K562 (cell line): ENCODE results near the gene DNAI1. TPM values are rescaled to one million over a fixed set of nuclear protein-coding genes. Genes with fewer than 3 reads are reported as not detected.

Source experiments
- ATAC-seq: fragments of 200-7000 bp; cut with Tn5 transposase; 3 replicates; pipeline ENCODE4 v1.9.1; 2020; ENCODE audit warnings: moderate library complexity
- BruUV-seq: library from RNA; stranded (reverse); fragments of 400-500 nt; replicated peaks from 2 replicates; lab custom pipeline; 2021; lab: Mats Ljungman, UMichigan
- CTCF ChIA-PET: fragments of 300-600 bp; formaldehyde crosslinking; extraction: SDS; loops from one replicate; lab custom pipeline; 2021; ENCODE audit warnings: low intra/inter-chr PET ratio; lab: Yijun Ruan, JAX
- POLR2A ChIA-PET: fragments of 300-600, 350-650 bp; sonication (Branson Sonifier 250); formaldehyde crosslinking; extraction: SDS; loops from one replicate; lab custom pipeline; 2021; ENCODE audit warnings: antibody characterized with exemption, inconsistent platforms; lab: Yijun Ruan, JAX
- DNase-seq, 4 experiments: peaks; one replicate each; pipeline versions ENCODE4 v3.0.0 to v3.0.0-alpha.2; 2011 to 2018; ENCODE audit warnings: low spot score in 3 of 4, mixed read lengths in 3 of 4; ENCODE audit errors: extremely low read depth in 1 of 4
- FAIRE-seq: peaks from 2 replicates; lab custom pipeline; 2011; peaks lifted over from hg19 to GRCh38; lab: Jason Lieb, UNC
- H2AFZ ChIP-seq: 2 replicates; pipeline ENCODE4 v1.6.0; 2011; ENCODE audit warnings: low read depth, low read length, control low read depth, inconsistent platforms
- H3K27ac ChIP-seq: fragments of 200-600 bp; 3 replicates; pipeline ENCODE4 v1.8.0; 2011; ENCODE audit warnings: low read depth, mild to moderate bottlenecking, control low read depth, inconsistent platforms, low read length, moderate library complexity, mixed read lengths; ENCODE audit errors: extremely low read depth
- H3K27me3 ChIP-seq, 2 experiments: fragments of 300-600 bp in 1 of 2; 2 replicates in 1 of 2; 3 replicates in 1 of 2; pipeline versions ENCODE4 v1.6.0 to v1.8.0; 2011; ENCODE audit warnings: inconsistent platforms in 2 of 2, low read length in 2 of 2, mild to moderate bottlenecking in 1 of 2, mixed read lengths in 1 of 2, moderate library complexity in 1 of 2; ENCODE audit not compliant: control insufficient read depth in 2 of 2, insufficient read depth in 2 of 2
- H3K36me3 ChIP-seq: fragments of 300-600 bp; 3 replicates; pipeline ENCODE4 v1.8.0; 2011; ENCODE audit warnings: mild to moderate bottlenecking, low read length, inconsistent platforms; ENCODE audit not compliant: control insufficient read depth, insufficient read depth
- H3K4me1 ChIP-seq, 2 experiments: fragments of 200-600 bp in 1 of 2; replicated peaks in 1 of 2; 2 replicates in 1 of 2; 3 replicates in 1 of 2; pipeline versions ENCODE4 v1.5.1 to v1.8.0; 2011; ENCODE audit warnings: inconsistent platforms in 2 of 2, low read length in 2 of 2, mild to moderate bottlenecking in 1 of 2, mixed read lengths in 1 of 2, moderate library complexity in 1 of 2; ENCODE audit not compliant: control insufficient read depth in 2 of 2, insufficient read depth in 2 of 2
- H3K4me2 ChIP-seq: 2 replicates; pipeline ENCODE4 v1.6.1; 2011; ENCODE audit warnings: low read length, control low read depth, inconsistent platforms, mixed read lengths; ENCODE audit not compliant: insufficient read depth
- H3K4me3 ChIP-seq: fragments of 200-600 bp; sonication (generic), shearing (Covaris generic); 2 replicates; pipeline ENCODE4 v1.5.1; 2016; ENCODE audit warnings: control low read depth, inconsistent platforms
- H3K79me2 ChIP-seq: fragments of 200-600 bp; 3 replicates; pipeline ENCODE4 v1.8.0; 2011; ENCODE audit warnings: low read length, inconsistent platforms; ENCODE audit not compliant: control insufficient read depth, insufficient read depth
- H3K9ac ChIP-seq, 2 experiments: 2 replicates each; pipeline versions ENCODE4 v1.6.0 to v1.6.1; 2011; ENCODE audit warnings: low read depth in 2 of 2, low read length in 2 of 2, control low read depth in 1 of 2, inconsistent platforms in 1 of 2, mild to moderate bottlenecking in 1 of 2, mixed read lengths in 1 of 2; ENCODE audit not compliant: insufficient read depth in 1 of 2
- H3K9me1 ChIP-seq: one replicate; pipeline ENCODE4 v1.6.0; 2011; ENCODE audit warnings: inconsistent platforms, mild to moderate bottlenecking, low read length, moderate library complexity; ENCODE audit not compliant: control insufficient read depth, insufficient read depth
- H3K9me3 ChIP-seq: replicated peaks from 2 replicates; pipeline ENCODE4 v1.5.1; 2011; ENCODE audit warnings: low read depth, low read length, inconsistent platforms; ENCODE audit not compliant: control insufficient read depth, insufficient read depth
- H4K20me1 ChIP-seq: replicated peaks from 2 replicates; pipeline ENCODE4 v1.6.1; 2011; ENCODE audit warnings: low read length, inconsistent platforms, mixed read lengths; ENCODE audit not compliant: control insufficient read depth, insufficient read depth
- ARNT ChIP-seq, 2 experiments: fragments of 450-650 bp; IDR thresholded peaks; 2 replicates each; pipeline ENCODE4 v1.6.1; 2016; ENCODE audit warnings: mild to moderate bottlenecking in 1 of 2
- FOXA1 ChIP-seq: fragments of 450-650 bp; IDR thresholded peaks from 2 replicates; pipeline ENCODE4 v1.6.1; 2016; ENCODE audit warnings: mild to moderate bottlenecking, borderline replicate concordance
- MTA2 ChIP-seq: fragments of 450-650 bp; IDR thresholded peaks from 2 replicates; pipeline ENCODE4 v1.6.1; 2016; ENCODE audit warnings: low read depth
- NR3C1 ChIP-seq: sonication (generic); formaldehyde crosslinking; IDR thresholded peaks from 2 replicates; pipeline ENCODE4 v1.8.1; 2022; ENCODE audit warnings: missing genetic modification reagents
- OTX1 ChIP-seq: fragments of 450-650 bp; formaldehyde crosslinking; IDR thresholded peaks from 2 replicates; pipeline ENCODE4 v1.4.0; 2022; ENCODE audit warnings: mild to moderate bottlenecking
- PRDM10 ChIP-seq: fragments of 450-650 bp; IDR thresholded peaks from 2 replicates; pipeline ENCODE4 v1.6.1; 2018; ENCODE audit not compliant: partially characterized antibody
- RBM14 ChIP-seq: fragments of 200-400 bp; formaldehyde crosslinking; IDR thresholded peaks from 2 replicates; pipeline ENCODE4 v1.6.1; 2018; ENCODE audit warnings: low read depth, mild to moderate bottlenecking, low read length, moderate library complexity, borderline replicate concordance; ENCODE audit not compliant: insufficient read depth
- RFX1 ChIP-seq: fragments of 450-650 bp; IDR thresholded peaks from 2 replicates; pipeline ENCODE4 v1.6.1; 2016; ENCODE audit warnings: mild to moderate bottlenecking, moderate library complexity
- SRSF3 ChIP-seq: fragments of 200-400 bp; formaldehyde crosslinking; IDR thresholded peaks from 2 replicates; pipeline ENCODE4 v1.6.1; 2016; ENCODE audit warnings: mild to moderate bottlenecking, low read length, moderate library complexity; ENCODE audit not compliant: insufficient read depth
- TSC22D4 ChIP-seq: fragments of 450-650 bp; IDR thresholded peaks from 2 replicates; pipeline ENCODE4 v1.6.1; 2016; ENCODE audit warnings: missing genetic modification characterization, missing biosample characterization, control low read depth
- ZBTB26 ChIP-seq: fragments of 450-650 bp; formaldehyde crosslinking; IDR thresholded peaks from 2 replicates; pipeline ENCODE4 v1.4.0; 2022; ENCODE audit warnings: missing genetic modification characterization
- ZFP91 ChIP-seq: sonication (generic); formaldehyde crosslinking; IDR thresholded peaks from 2 replicates; pipeline ENCODE4 v1.8.0; 2022; ENCODE audit warnings: mild to moderate bottlenecking, missing genetic modification reagents
- ZNF277 ChIP-seq: fragments of 250-450 bp; sonication (Bioruptor Pico); IDR thresholded peaks from 2 replicates; pipeline ENCODE4 v1.8.0; 2022; ENCODE audit warnings: inconsistent platforms, mild to moderate bottlenecking, moderate library complexity, borderline replicate concordance
- in situ Hi-C: fragments of 300-500 bp; cut with MboI; formaldehyde crosslinking; loops from 4 replicates; pipeline ENCODE4 v1.15.0; 2018; ENCODE audit warnings: inconsistent platforms, mixed read lengths
- intact Hi-C: fragments of 100-400 bp; cut with micrococcal nuclease; formaldehyde crosslinking; loops from 2 replicates; pipeline ENCODE4 v1.14.2; 2022
- polyA plus RNA-seq, 8 experiments: library from polyadenylated mRNA; depleted of rRNA in 4 of 8; stranded (reverse) in 5 of 8; unstranded in 3 of 8; fragments of >200 nt; fragmentation: Nextera tagmentation in 2 of 8; fragmentation: Illumina TruSeq in 1 of 8; extraction: Ambion mirVana in 2 of 8; extraction: Trizol in 1 of 8; gene quantifications; 2 replicates each; pipeline versions ENCODE4 v1.2.1 to v1.2.3, GENCODE V29; 2011 to 2014; ENCODE audit warnings: inconsistent platforms in 1 of 8, missing spikeins in 1 of 8
- total RNA-seq, 7 experiments: library from RNA; depleted of rRNA in 6 of 7; stranded (reverse); fragments of >200 nt in 6 of 7; fragmentation: Illumina TruSeq in 2 of 7; extraction: Trizol in 2 of 7; gene quantifications; 2 replicates each; pipeline versions ENCODE4 v1.2.1 to v1.2.3, GENCODE V29; 2011 to 2021; ENCODE audit warnings: low replicate concordance in 1 of 7

DNAI1 gene
- total and polyA plus RNA-seq, 9 of the 15 experiments (the other 6 are each of a cell fraction or from before 2014, with no cell fraction given) = 0.01 to 0.17 (median 0.04) TPM; not detected in 6

GRCh38 chr9:34440017-34440416 is 18.6 kb upstream of the DNAI1 start:
- FAIRE-seq = no peak
- CTCF ChIA-PET = no interaction called here
- TF ChIP-seq FOXA1 (no peak), ZFP91 (CRISPR knock-in tag) (no peak), OTX1 (CRISPR knock-in tag) (no peak), RBM14 (no peak), ZBTB26 (CRISPR knock-in tag) (no peak), PRDM10 (no peak), ARNT (IDR thresholded peaks at IDR 0.05) (no peak), MTA2 (no peak), ZNF277 (CRISPR knock-in tag) (no peak), RFX1 (no peak), NR3C1 (no peak), TSC22D4 (no peak), SRSF3 (no peak)

More at GRCh38 chr9:34440017-34440416, 18.6 kb upstream of the DNAI1 start:
- intact Hi-C loops (no loop called here), in situ Hi-C loops (no loop called here)
- Histone ChIP-seq H2AFZ (no peak overlapping the region), H3K27ac (no peak overlapping the region), H3K4me2 (no peak overlapping the region), H3K4me3 (no peak overlapping the region), H3K9me3 (no peaks in the 10 kb centered on the region), H4K20me1 (no peaks in the 10 kb centered on the region), H3K9me1 (no peaks in the 10 kb centered on the region), H3K79me2 (no peaks in the 10 kb centered on the region), H3K4me1 (no peaks in the 10 kb centered on the region), H3K36me3 (no peaks in the 10 kb centered on the region), H3K9ac (no peak overlapping the region), H3K27me3 (no peaks in the 10 kb centered on the region)
- ATAC-seq = no peak
- DNase-seq = no peak
- BruUV-seq = no TSS peak
- POLR2A ChIA-PET = interaction anchor here (0.8 to 1.1 kb wide), 2 partner anchors 9 to 11 kb away, joined by 3 to 4 read pairs; no protein-coding TSS in a partner anchor
